Measurements from ENCODE around the gene PRKG2. TPM values are rescaled to one million over a fixed set of nuclear protein-coding genes. Genes with fewer than 3 reads are reported as not detected.

PRKG2 gene
- total RNA-seq, 2 experiments from 2014 or later: 0.27 to 0.39 TPM

DNA sequence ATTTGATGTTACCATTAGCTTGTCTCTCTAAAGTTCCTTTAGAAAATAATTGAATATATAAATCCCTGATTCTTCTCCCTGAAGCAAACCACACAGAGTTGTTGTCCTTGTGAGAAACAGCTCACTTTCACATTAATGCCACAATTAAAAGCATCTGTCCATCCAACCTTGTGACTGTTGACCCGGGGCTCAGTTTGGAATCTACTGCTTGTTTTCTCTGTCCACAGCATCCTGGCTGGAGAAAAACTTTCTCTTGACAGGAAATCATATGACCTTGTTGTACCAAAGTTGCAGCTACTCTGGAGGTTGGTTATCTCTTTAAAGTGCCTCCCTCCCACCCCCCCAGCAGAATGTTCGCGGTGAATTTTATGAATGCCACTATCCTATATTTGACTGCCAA lies 3.1 kb downstream of the PRKG2 start:
- ChIA-PET POLR2A (no interaction called here), CTCF (interaction anchor here (0.8 kb wide), 1 partner anchor 34 kb away, joined by 3 read pairs; no protein-coding TSS in a partner anchor)
- Mint-ChIP-seq H3K36me3 (ENCODE audit: low read depth) (no peaks in the 10 kb centered on the region), H3K4me3 (no peak overlapping the region), H3K9me3 (peaks cover 2% of the 10 kb centered on the region), H3K27me3 (peaks cover 55% of the 10 kb centered on the region), H3K4me1 (ENCODE audit: low read depth) (peaks cover 6% of the 10 kb centered on the region), H3K27ac (no peak overlapping the region)
- no peak for ATAC-seq (ENCODE audit: poor library complexity)
- H3K27ac ChIP-seq (ENCODE audit: low read depth in 1 of 2, low read length in 2 of 2): no peak overlapping the region
- no peak for DNase-seq
- H3K9me3 ChIP-seq (ENCODE audit: control insufficient read depth in 1 of 2, insufficient read depth in 1 of 2, low read length in 2 of 2): peaks cover 0 to 6% of the 10 kb centered on the region in 2 experiments
- no peak overlapping the region for H3K4me3 ChIP-seq (ENCODE audit: low read length)
- TF ChIP-seq, protein P1, sequence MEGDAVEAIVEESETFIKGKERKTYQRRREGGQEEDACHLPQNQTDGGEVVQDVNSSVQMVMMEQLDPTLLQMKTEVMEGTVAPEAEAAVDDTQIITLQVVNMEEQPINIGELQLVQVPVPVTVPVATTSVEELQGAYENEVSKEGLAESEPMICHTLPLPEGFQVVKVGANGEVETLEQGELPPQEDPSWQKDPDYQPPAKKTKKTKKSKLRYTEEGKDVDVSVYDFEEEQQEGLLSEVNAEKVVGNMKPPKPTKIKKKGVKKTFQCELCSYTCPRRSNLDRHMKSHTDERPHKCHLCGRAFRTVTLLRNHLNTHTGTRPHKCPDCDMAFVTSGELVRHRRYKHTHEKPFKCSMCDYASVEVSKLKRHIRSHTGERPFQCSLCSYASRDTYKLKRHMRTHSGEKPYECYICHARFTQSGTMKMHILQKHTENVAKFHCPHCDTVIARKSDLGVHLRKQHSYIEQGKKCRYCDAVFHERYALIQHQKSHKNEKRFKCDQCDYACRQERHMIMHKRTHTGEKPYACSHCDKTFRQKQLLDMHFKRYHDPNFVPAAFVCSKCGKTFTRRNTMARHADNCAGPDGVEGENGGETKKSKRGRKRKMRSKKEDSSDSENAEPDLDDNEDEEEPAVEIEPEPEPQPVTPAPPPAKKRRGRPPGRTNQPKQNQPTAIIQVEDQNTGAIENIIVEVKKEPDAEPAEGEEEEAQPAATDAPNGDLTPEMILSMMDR (IDR thresholded peaks at IDR 0.05): no peak
- H3K27me3 ChIP-seq (ENCODE audit: control insufficient read depth in 1 of 2, insufficient read depth in 2 of 2, low read length in 2 of 2): peaks cover 22% of the 10 kb centered on the region in 2 experiments
- H3K36me3 ChIP-seq (ENCODE audit: insufficient read depth, low read length): no peaks in the 10 kb centered on the region
- intact Hi-C loops (cut with DNase I, micrococcal nuclease): no loop called here
- peaks cover 5% of the 10 kb centered on the region for H3K4me1 ChIP-seq (ENCODE audit: insufficient read depth, low read length)

DNA sequence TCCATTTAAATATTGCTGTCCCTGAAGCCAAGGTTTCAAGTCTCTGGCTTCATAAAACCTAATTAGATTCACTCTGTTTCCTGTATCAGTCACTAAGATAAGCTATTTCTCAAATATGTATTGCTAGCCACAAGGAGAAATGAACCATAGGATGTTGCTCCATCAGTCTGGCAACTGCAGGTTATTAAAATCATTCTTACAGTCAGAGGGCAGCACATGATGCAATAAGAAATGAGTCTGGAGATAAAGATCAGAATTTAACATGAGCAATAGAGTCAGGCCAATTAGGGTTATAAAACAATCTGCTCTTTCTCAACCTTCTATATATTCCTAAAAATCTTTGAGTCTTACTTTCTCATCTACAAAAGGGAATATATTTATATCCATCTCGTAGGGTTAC lies 7.2 kb downstream of the PRKG2 start:
- no peak for DNase-seq
- no peak for ATAC-seq (ENCODE audit: poor library complexity)
- intact Hi-C loops (cut with DNase I, micrococcal nuclease): no loop called here
- POLR2A ChIA-PET: no interaction called here
- no peak overlapping the region for H3K27ac ChIP-seq (ENCODE audit: low read depth in 1 of 2, low read length in 2 of 2)
- peaks cover 0 to 3% of the 10 kb centered on the region in 2 experiments for H3K27me3 ChIP-seq (ENCODE audit: control insufficient read depth in 1 of 2, insufficient read depth in 2 of 2, low read length in 2 of 2)
- Mint-ChIP-seq H3K9me3 (peaks cover 2% of the 10 kb centered on the region), H3K27me3 (peaks cover 61% of the 10 kb centered on the region), H3K4me3 (no peak overlapping the region), H3K4me1 (ENCODE audit: low read depth) (no peaks in the 10 kb centered on the region), H3K36me3 (ENCODE audit: low read depth) (no peaks in the 10 kb centered on the region), H3K27ac (no peak overlapping the region)
- no peaks in the 10 kb centered on the region for H3K36me3 ChIP-seq (ENCODE audit: insufficient read depth, low read length)
- CTCF ChIA-PET: no interaction called here
- no peaks in the 10 kb centered on the region for H3K4me1 ChIP-seq (ENCODE audit: insufficient read depth, low read length)
- TF ChIP-seq, protein P1 (IDR thresholded peaks at IDR 0.05): no peak
- H3K4me3 ChIP-seq (ENCODE audit: low read length): no peak overlapping the region
- no peaks in the 10 kb centered on the region for H3K9me3 ChIP-seq (ENCODE audit: control insufficient read depth in 1 of 2, insufficient read depth in 1 of 2, low read length in 2 of 2)

DNA sequence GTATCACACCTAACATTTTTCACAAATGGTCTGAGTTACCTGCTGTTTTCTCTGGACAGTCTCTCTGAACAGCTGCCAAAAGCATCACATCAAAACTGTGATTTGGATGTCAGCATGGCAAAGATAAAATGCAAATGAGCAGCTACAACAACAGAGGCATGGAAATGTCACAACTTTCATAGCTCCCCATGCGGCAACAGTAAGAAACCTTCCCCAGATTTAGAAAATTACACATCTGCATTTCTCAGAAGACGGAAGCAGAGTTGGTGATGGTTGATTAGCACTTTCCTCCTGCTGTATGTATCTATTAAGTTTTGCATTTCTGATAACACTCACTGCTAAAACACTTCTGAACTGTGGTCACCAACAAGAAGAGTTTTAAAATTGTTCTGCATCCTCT lies 9.7 kb downstream of the PRKG2 start:
- Mint-ChIP-seq H3K9me3 (peaks cover 2% of the 10 kb centered on the region), H3K27ac (no peak overlapping the region), H3K27me3 (peaks cover 46% of the 10 kb centered on the region), H3K4me1 (ENCODE audit: low read depth) (no peaks in the 10 kb centered on the region), H3K4me3 (no peak overlapping the region), H3K36me3 (ENCODE audit: low read depth) (no peaks in the 10 kb centered on the region)
- no peak for ATAC-seq (ENCODE audit: poor library complexity)
- POLR2A ChIA-PET: no interaction called here
- intact Hi-C loops (cut with DNase I, micrococcal nuclease): no loop called here
- Histone ChIP-seq H3K27ac (ENCODE audit: low read depth in 1 of 2, low read length in 2 of 2) (no peak overlapping the region), H3K4me1 (ENCODE audit: insufficient read depth, low read length) (no peaks in the 10 kb centered on the region), H3K27me3 (ENCODE audit: control insufficient read depth in 1 of 2, insufficient read depth in 2 of 2, low read length in 2 of 2) (peaks cover 0 to 3% of the 10 kb centered on the region in 2 experiments), H3K36me3 (ENCODE audit: insufficient read depth, low read length) (no peaks in the 10 kb centered on the region), H3K4me3 (ENCODE audit: low read length) (no peak overlapping the region), H3K9me3 (ENCODE audit: control insufficient read depth in 1 of 2, insufficient read depth in 1 of 2, low read length in 2 of 2) (no peaks in the 10 kb centered on the region)
- CTCF ChIA-PET: no interaction called here
- no peak for DNase-seq
- TF ChIP-seq, protein P1 (IDR thresholded peaks at IDR 0.05): no peak
